ENCODE measurements around the gene PCED1B. TPM values are rescaled to one million over a fixed set of nuclear protein-coding genes. Genes with fewer than 3 reads are reported as not detected.

Gene PCED1B
- total and polyA plus RNA-seq, 3 donors from 2014 or later, result 30.0 to 56.1 (median 47.2) TPM

GRCh38 chr12:47265391-47265790, 186.0 kb downstream of the PCED1B start:
- no peaks in the 10 kb centered on the region for H3K27me3 ChIP-seq
- intact Hi-C loops (cut with DNase I; ENCODE audit: low total_unique reads), result no loop called here
- no peak for TF ChIP-seq CTCF (IDR thresholded peaks at IDR 0.05)
- TF ChIP-seq POLR2A (IDR thresholded peaks at IDR 0.05), result no peak
- no peak overlapping the region for H3K4me3 ChIP-seq
- no peak for DNase-seq
- H3K36me3 ChIP-seq (ENCODE audit: low read depth, missing control alignments), result no peaks in the 10 kb centered on the region
- WGBS, 2 donors, result 88 to 91% methylated on average over 4 of the region's 4 CpGs
- no peaks in the 10 kb centered on the region for H3K4me1 ChIP-seq
- no peaks in the 10 kb centered on the region for H3K9me3 ChIP-seq
- H3K27ac ChIP-seq, result no peak overlapping the region

- TF ChIP-seq CTCF (IDR thresholded peaks at IDR 0.05) (no peak), POLR2A (IDR thresholded peaks at IDR 0.05) (no peak)
These were observed 188.2 kb downstream of the PCED1B start for GRCh38 chr12:47267571-47267970.

GRCh38 chr12:47268501-47269454, 189.4 kb downstream of the PCED1B start:
- 87 to 91% methylated on average over 13 of the region's 13 CpGs for WGBS, 2 donors
- H3K4me3 ChIP-seq, result no peak overlapping the region
- H3K4me1 ChIP-seq, result peaks cover 11% of the 10 kb centered on the region
- H3K27ac ChIP-seq, result no peak overlapping the region
- intact Hi-C loops (cut with DNase I; ENCODE audit: low total_unique reads), result no loop called here
- no peak for DNase-seq
- TF ChIP-seq POLR2A (IDR thresholded peaks at IDR 0.05), result no peak
- no peak for TF ChIP-seq CTCF (IDR thresholded peaks at IDR 0.05)
- H3K27me3 ChIP-seq, result no peaks in the 10 kb centered on the region
- H3K36me3 ChIP-seq (ENCODE audit: low read depth, missing control alignments), result no peaks in the 10 kb centered on the region
- H3K9me3 ChIP-seq, result no peaks in the 10 kb centered on the region

More at GRCh38 chr12:47267571-47267970, 188.2 kb downstream of the PCED1B start:
- H3K27ac ChIP-seq, result no peak overlapping the region
- peaks cover 5% of the 10 kb centered on the region for H3K4me1 ChIP-seq
- intact Hi-C loops (cut with DNase I; ENCODE audit: low total_unique reads), result no loop called here
- no peak overlapping the region for H3K4me3 ChIP-seq
- H3K36me3 ChIP-seq (ENCODE audit: low read depth, missing control alignments), result no peaks in the 10 kb centered on the region
- WGBS, 2 donors, result 88 to 94% methylated on average over 3 to 4 of the region's 4 CpGs
- no peaks in the 10 kb centered on the region for H3K9me3 ChIP-seq
- H3K27me3 ChIP-seq, result no peaks in the 10 kb centered on the region
- no peak for DNase-seq

GRCh38 chr12:47269916-47270315, 190.5 kb downstream of the PCED1B start:
- Histone ChIP-seq H3K27ac (no peak overlapping the region), H3K4me1 (peaks cover 11% of the 10 kb centered on the region), H3K9me3 (no peaks in the 10 kb centered on the region), H3K27me3 (no peaks in the 10 kb centered on the region), H3K36me3 (ENCODE audit: low read depth, missing control alignments) (no peaks in the 10 kb centered on the region), H3K4me3 (no peak overlapping the region)
- TF ChIP-seq POLR2A (IDR thresholded peaks at IDR 0.05), result no peak
- intact Hi-C loops (cut with DNase I; ENCODE audit: low total_unique reads), result no loop called here
- no peak for DNase-seq
- WGBS, 2 donors, result 86 to 94% methylated on average over 1 of the region's 1 CpG

GRCh38 chr12:47270782-47271664, 191.6 kb downstream of the PCED1B start:
- Histone ChIP-seq H3K36me3 (ENCODE audit: low read depth, missing control alignments) (no peaks in the 10 kb centered on the region), H3K27ac (no peak overlapping the region), H3K9me3 (no peaks in the 10 kb centered on the region), H3K4me3 (no peak overlapping the region), H3K4me1 (peaks cover 11% of the 10 kb centered on the region), H3K27me3 (no peaks in the 10 kb centered on the region)
- no peak for DNase-seq
- no peak for TF ChIP-seq POLR2A (IDR thresholded peaks at IDR 0.05)
- TF ChIP-seq CTCF (IDR thresholded peaks at IDR 0.05), result no peak
- intact Hi-C loops (cut with DNase I; ENCODE audit: low total_unique reads), result no loop called here
- WGBS, 2 donors, result 82 to 83% methylated on average over 4 of the region's 4 CpGs

Data from testis (tissue), 3 donors.